BJ (cell line): ENCODE data around the gene TAOK2. TPM values are rescaled to one million over a fixed set of nuclear protein-coding genes. Genes with fewer than 3 reads are reported as not detected.

Experiments used
- CTCF ChIA-PET: fragments of 350-600 bp; formaldehyde crosslinking; extraction: SDS; loops from one replicate; lab custom pipeline; 2021; ENCODE audit warnings: antibody characterized with exemption, inconsistent platforms; lab: Yijun Ruan, JAX
- POLR2A ChIA-PET: fragments of 300-600 bp; sonication (Branson Sonifier 250); formaldehyde crosslinking; extraction: SDS; loops from one replicate; lab custom pipeline; 2021; ENCODE audit warnings: antibody characterized with exemption; lab: Charles Lee
- DNase-seq: peaks from one replicate; pipeline ENCODE4 v3.0.0-alpha.2; 2011; ENCODE audit warnings: low read depth
- H3K27me3 ChIP-seq: 2 replicates; pipeline ENCODE4 v1.6.0; 2011; ENCODE audit warnings: low read length; ENCODE audit not compliant: control insufficient read depth, insufficient read depth
- H3K36me3 ChIP-seq: 2 replicates; pipeline ENCODE4 v1.5.1; 2011; ENCODE audit warnings: low read length; ENCODE audit not compliant: control insufficient read depth, insufficient read depth
- H3K4me3 ChIP-seq: 2 replicates; pipeline ENCODE4 v1.5.1; 2011; ENCODE audit warnings: low read depth, mild to moderate bottlenecking, control low read depth, low read length
- CTCF ChIP-seq: IDR thresholded peaks from 2 replicates; pipeline ENCODE4 v1.5.1; 2011; ENCODE audit warnings: low read depth, mild to moderate bottlenecking, control low read depth, inconsistent platforms, low read length, moderate library complexity; ENCODE audit not compliant: insufficient read depth
- polyA plus RNA-seq: library from polyadenylated mRNA; depleted of rRNA; stranded (reverse); fragments of >200 nt; gene quantifications from 2 replicates; pipeline ENCODE4 v1.2.3, GENCODE V29; 2011

The TAOK2 gene
- polyA plus RNA-seq, 1 experiment, result 24.3 TPM

DNA sequence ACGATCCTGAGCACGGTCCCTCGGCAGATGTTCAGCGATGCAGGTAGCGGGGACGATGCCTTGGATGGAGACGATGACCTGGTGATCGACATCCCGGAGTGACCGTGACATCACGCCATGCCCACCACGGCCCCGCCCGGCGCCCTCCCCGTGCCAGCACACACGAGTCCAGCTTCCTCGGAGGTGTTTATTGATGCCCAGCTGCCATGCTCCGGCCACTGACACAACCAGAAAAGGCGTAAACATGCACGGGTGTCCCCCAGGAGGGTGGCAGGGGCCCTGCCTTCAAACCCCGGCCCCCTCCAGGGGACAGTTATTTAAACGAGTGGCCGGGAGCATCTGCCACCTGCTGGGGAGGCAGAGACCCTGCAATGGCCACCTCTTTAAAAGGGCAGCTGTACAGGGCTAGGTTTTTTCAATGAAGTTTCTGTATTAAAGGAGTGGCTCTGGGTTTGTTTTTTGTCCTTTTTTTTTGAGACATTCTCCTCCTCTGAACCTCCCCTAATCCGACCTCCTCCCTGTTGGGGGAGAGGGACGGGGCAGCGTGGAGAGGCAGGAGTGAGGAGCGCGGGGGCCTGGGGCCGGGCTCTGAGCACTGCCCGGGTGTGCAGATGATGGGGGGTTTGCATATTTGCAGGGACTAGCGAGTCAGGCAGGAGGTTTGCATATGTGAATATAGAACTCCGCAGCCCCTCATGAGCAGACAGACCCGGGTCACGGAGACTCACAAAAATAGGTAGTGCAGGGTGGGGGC, 31.9 kb downstream of the TAOK2 start:
- CTCF ChIA-PET, result interaction anchor here (0.5 to 2.2 kb wide), 16 partner anchors 9 to 409 kb away, joined by 3 to 10 read pairs (median 4); partner anchors contain the start of genes ASPHD1 and INO80E
- DNase-seq, result no peak
- peak; percentile 92 for TF ChIP-seq CTCF
- POLR2A ChIA-PET, result no interaction called here
- Histone ChIP-seq H3K4me3 (no peak overlapping the region), H3K27me3 (peaks cover 7% of the 10 kb centered on the region), H3K36me3 (peaks cover 12% of the 10 kb centered on the region)

DNA sequence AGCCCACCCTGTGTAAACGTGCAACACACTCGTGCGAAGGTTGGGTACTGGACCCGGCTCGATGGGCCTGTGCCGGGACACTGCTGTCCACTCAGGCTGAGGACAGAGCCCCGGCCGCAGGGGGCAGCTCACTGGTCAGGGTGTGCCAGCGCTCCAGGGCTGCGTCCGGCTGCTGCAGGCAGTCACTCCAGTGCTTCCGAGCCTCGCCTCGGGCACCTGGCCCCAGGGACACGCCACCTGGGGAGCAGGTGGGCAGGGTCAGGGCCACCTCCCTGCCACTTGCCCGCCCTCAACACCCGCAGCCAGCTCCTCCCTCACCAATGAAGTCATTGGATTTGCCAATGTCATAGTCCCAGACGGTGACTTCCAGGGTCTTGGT, 32.4 kb downstream of the TAOK2 start:
- Histone ChIP-seq H3K36me3 (peaks cover 9% of the 10 kb centered on the region), H3K27me3 (peaks cover 9% of the 10 kb centered on the region), H3K4me3 (no peak overlapping the region)
- CTCF ChIA-PET, result interaction anchor here (0.6 to 2.2 kb wide), 13 partner anchors 9 to 307 kb away, joined by 3 to 10 read pairs (median 4); partner anchors contain the start of genes ASPHD1 and INO80E
- POLR2A ChIA-PET, result no interaction called here
- TF ChIP-seq CTCF, result no peak
- no peak for DNase-seq

GRCh38 chr16:30006659-30007377, 33.1 kb downstream of the TAOK2 start:
- DNase-seq, result no peak
- POLR2A ChIA-PET, result no interaction called here
- H3K4me3 ChIP-seq, result no peak overlapping the region
- H3K27me3 ChIP-seq, result peaks cover 11% of the 10 kb centered on the region
- CTCF ChIA-PET, result interaction anchor here (1.2 to 2.2 kb wide), 2 partner anchors 12 to 106 kb away, joined by 5 to 6 read pairs; partner anchors contain the start of gene ASPHD1
- H3K36me3 ChIP-seq, result peaks cover 9% of the 10 kb centered on the region
- TF ChIP-seq CTCF, result no peak

- TF ChIP-seq CTCF, result no peak
- ChIA-PET POLR2A (no interaction called here), CTCF (interaction anchor here (2.2 kb wide), 1 partner anchor 11 kb away, joined by 6 read pairs; no protein-coding TSS in a partner anchor)
- Histone ChIP-seq H3K27me3 (peaks cover 11% of the 10 kb centered on the region), H3K36me3 (peaks cover 7% of the 10 kb centered on the region), H3K4me3 (no peak overlapping the region)
- no peak for DNase-seq
Measured at GRCh38 chr16:30007378-30007895, 33.8 kb downstream of the TAOK2 start.
